ENCODE results near the gene TLCD3B.
"Not testable (repeated sequence)": the region's sequence is repeated elsewhere in the genome, so short reads cannot be mapped to it uniquely, and the experiment has no call there.

TLCD3B gene

DNA sequence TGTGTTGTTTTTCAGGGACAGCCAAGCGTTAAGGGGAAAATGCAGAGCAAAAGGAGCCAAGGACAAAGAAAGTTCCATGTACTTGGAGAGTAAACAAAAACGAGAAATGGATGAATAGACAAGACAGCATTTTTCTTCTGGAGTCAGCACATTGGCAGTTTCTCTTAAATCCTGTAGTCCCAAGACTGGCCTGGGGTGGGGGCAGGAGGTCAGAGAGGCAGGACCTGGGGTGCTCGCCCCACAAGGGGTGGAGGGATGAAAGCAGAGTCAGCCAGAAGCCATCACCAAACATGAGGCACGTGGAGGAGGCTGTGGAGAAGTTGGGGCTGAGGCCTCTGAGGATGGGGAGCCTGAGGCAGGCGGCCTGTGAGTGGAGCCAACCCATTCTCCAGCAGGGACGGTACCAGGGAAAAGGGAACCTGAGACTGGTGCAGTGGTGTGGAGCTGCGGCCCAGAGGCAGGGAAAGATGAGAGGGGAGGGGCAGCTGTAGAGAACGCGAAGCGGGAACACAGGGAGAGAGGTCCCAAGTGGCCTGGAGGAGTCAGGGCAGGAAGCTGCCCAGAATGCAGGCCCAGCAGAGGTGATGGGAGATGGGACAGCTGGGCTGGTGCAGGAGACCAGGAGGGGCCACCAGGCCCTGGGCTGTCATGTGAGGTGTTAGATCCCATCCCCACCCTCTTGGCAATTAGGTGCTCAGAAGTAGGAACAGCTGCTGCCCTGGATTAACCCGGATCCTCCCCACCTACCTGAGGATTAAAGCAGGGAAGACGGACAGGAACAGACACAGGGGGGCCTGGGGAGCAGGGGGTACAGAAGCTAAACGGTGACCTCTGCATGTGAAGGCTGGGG is 3.3 kb downstream of the TLCD3B start:
- in situ Hi-C loops (cut with MboI; ENCODE audit: low sequenced_read_pairs), result no loop called here

- in situ Hi-C loops (cut with MboI; ENCODE audit: low sequenced_read_pairs), result no loop called here
Measured at GRCh38 chr16:30026449-30026848, 4.6 kb downstream of the TLCD3B start.

DNA sequence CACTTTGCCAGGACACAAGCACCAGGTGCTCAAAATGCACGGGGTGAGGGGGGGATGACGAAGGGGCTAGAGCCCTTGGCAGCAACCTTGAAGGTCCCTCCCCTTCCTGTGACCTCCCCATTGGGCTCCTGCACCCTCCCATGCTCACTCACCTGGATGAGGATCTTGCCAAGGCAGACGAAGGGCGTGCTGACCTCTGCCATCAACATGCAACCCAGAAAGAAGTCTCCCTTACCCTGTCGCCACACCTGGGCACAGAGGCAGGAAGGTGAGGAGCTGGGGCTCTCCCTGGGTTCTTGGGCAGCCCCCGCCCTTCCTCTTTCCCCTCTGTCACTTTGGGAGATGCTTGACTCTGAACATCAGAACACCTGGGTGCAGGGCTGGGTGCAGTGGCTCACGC is 5.5 kb downstream of the TLCD3B start:
- in situ Hi-C loops (cut with MboI; ENCODE audit: low sequenced_read_pairs), result no loop called here

DNA sequence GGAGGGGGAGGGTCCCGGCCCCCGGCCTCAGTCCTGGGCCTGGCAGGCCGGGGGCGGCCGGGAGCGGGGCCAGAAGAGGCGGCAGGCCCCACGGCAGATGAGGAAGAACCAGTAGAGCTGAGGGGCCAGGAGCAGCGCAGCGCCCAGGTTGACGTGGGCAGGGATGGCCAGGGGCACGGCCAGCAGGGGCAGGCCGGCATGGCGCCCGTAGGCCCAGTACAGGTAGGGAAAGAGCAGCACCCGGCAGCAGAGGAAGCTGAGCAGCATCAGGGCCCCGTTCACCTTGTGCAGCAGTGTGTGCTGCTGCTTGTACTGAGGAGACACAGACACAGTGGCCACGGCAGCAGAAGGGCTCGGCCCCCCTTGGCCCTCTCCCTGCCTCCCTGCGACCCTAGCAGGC is 5.9 kb downstream of the TLCD3B start:
- in situ Hi-C loops (cut with MboI; ENCODE audit: low sequenced_read_pairs), result no loop called here

DNA sequence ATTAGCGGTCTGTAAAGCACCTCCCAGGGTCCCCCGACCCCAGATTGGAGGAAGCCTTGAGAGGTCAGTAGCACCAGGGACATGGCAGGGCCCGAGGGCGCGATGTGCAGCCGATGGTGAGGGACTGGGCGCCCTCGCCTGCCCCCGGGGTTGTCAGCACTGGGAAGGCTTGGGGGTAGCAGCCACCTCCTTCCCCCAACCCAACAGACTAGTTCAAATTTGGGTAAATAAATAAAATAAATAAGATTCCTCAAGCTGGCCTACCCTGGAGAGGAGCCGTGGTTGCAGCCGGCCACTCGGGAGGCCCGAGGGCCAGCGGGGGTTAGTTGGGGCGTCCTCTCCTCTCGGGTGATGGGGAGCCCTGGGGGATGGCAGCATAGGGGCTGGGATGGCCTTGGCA is 6.6 kb downstream of the TLCD3B start:
- in situ Hi-C loops (cut with MboI; ENCODE audit: low sequenced_read_pairs), result no loop called here

DNA sequence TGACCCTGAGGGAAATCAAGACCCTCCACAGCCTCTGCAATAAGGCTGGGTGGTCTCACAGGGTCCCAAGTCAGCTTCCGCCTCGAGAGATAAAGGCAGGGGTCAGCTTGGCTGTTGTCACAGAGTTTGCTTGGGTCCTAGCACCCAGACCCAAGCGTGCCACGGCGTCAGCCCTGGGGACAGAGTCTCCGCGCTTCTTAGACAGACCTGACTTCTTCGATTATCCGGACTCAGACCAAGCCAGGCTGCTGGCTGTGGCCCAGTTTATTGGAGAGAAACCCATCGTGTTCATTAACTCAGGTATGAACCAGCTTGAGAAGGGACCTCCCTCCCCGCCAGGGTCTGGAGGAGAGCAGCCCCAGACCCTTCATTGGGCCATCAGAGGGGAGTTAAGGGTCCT is 7.5 kb downstream of the TLCD3B start:
- in situ Hi-C loops (cut with MboI; ENCODE audit: low sequenced_read_pairs), result no loop called here

DNA sequence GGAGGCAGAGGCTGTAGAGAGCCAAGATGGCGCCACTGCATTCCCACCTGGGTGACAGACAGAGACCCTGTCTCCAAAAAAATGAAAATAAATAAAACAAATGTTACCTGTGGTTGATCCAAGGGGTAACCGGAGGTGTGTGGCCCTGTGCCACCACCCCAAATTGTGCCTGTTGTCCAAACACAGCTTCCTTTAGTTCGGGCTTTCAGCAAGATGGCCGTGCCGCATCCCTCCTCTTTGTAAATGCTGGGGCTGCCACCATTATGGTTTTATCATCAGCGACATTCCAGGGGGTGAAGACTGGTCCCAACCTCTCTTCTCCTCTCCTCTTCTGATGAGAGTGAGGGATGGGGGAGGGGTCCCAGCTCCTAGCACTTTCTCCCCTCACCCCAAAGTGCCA is 8.2 kb downstream of the TLCD3B start, which contains the start of gene C16orf92:
Gene C16orf92, plus strand, starts transcription at position 312 of the 400 bp plus-strand sequence. CDS start 143 bp downstream, outside the sequence.
- in situ Hi-C loops (cut with MboI; ENCODE audit: low sequenced_read_pairs), result no loop called here

DNA sequence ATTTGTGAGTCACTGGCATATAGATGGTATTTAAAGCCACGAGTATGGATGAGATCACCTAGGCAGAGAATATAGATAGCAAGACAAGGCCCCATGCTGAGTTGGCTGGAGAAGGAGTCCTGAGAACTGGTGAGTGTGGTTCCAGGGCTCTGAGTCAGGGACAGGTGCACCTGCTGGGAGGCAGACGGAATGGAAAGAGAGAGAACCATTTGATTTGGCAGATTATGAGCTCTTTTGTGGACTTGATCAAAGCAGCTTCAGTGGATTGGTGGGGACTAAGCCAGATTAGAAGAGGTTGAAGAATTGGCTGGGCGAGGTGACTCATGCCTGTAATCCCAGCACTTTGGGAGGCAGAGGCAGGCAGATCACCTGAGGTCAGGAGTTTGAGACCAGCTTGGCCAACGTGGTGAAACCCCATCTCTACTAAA is 12.3 kb downstream of the TLCD3B start:
- in situ Hi-C loops (cut with MboI; ENCODE audit: low sequenced_read_pairs), result no loop called here

- in situ Hi-C loops (cut with MboI; ENCODE audit: low sequenced_read_pairs), result not testable (repeated sequence)
Measured at GRCh38 chr16:30017937-30018336, 13.1 kb downstream of the TLCD3B start.

DNA sequence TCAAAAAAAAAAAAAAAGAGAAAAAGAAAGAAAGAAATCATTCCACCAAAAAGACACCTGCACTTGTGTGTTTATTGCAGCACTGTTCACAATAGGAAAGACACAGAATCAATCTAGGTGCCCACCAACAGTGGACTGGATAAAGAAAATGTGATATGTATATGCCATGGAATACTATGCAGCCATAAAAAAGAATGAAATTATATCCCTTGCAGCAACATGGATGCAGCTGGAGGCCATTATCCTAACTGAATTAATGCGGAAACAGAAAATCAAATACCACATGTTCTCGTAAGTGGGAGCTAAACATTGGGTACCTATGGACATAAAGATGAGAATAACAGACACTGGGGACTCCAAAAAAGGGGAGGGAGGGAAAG is 13.8 kb downstream of the TLCD3B start:
- in situ Hi-C loops (cut with MboI; ENCODE audit: low sequenced_read_pairs), result no loop called here

GRCh38 chr16:30016555-30017276 is 14.4 kb downstream of the TLCD3B start:
- in situ Hi-C loops (cut with MboI; ENCODE audit: low sequenced_read_pairs), result no loop called here

- in situ Hi-C loops (cut with MboI; ENCODE audit: low sequenced_read_pairs), result not testable (repeated sequence)
Measured at GRCh38 chr16:30015450-30015849, 15.6 kb downstream of the TLCD3B start.

GRCh38 chr16:30012598-30012997 is 18.5 kb downstream of the TLCD3B start:
- in situ Hi-C loops (cut with MboI; ENCODE audit: low sequenced_read_pairs), result not testable (repeated sequence)

DNA sequence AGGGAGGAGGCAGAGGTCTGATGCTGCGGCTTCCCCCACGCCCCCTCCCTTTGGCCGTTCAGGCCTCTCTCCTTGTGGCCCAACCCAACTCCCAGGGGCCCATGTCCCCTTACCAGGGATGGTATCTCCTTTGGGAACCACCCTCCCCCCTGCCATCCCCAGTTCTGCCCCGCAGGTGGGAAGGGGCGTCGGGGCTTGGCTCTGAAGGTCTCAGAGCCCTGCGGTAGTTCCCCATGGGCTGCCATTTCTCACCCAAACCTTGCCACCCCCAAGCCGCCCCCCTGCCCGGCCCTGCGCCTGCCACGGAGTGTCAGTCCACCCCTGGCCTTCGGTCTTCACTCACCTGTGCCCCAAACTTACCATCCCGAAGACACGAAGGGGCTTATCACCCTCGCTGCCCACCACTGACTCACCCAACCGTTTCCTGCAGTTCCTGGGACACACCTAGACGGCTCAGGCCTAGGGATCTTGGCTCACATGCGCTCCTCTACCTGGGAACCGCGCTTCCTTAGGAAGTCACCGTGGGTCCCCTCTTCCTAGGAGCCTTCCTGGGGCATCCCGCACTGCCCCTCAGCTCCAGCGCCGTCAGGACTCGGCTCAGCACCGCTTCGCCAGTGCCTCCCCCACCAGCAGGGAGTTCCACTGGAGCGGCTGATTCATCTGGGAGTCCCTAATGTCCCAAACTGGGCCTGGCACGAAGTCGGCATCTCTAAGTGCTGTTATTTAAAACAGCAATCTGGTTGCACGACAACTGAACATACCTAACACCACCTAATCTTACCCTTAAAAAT is 19.2 kb downstream of the TLCD3B start:
- in situ Hi-C loops (cut with MboI; ENCODE audit: low sequenced_read_pairs), result no loop called here

DNA sequence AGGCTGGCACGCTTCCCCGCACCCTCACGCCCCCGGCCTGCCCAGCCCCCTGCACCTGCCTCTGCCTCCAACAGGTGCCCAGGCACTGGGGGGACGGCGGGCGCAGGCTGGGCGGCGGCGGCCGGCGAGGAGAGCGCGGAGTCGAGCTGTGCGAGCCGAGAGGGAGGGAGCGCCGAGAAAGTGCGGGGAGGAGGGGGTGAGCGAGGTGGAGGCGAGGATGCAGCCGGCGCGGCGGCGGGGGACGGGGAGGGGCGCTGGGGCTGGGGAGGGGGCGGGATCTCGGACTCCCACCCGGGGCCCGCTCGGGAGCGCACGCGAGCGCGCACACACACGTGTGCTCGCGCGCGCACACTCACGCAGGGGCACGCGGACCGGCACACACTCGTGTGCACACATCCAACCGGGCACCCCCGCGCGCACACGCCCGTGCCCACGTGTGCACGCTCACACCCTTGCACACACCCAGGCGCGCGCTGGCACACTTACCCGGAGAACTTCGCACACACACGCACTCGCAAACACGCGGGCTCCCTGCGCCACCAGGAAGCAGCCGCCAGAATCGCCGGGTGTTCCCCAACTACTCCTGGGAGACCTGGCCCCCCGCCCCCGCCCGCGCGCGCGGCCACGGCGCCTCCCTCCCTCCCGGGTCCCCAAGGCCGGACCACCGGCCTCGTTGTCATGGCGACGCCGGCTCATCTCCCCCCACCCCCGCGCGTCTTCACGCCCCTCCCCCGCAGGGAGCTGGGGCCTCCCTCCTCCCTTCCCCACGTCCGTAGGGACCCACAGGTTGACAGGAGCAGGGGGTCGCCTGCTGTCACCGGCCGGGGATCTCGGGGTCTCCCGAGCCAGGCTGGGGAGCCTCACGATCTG is 20.0 kb downstream of the TLCD3B start, which contains the start of gene DOC2A:
Gene DOC2A, minus strand, starts transcription at position 184 of the 870 bp plus-strand sequence. CDS start 805 bp downstream, outside the sequence.
- in situ Hi-C loops (cut with MboI; ENCODE audit: low sequenced_read_pairs), result no loop called here

- in situ Hi-C loops (cut with MboI; ENCODE audit: low sequenced_read_pairs), result no loop called here
Measured at GRCh38 chr16:30009990-30010843, 20.9 kb downstream of the TLCD3B start.

DNA sequence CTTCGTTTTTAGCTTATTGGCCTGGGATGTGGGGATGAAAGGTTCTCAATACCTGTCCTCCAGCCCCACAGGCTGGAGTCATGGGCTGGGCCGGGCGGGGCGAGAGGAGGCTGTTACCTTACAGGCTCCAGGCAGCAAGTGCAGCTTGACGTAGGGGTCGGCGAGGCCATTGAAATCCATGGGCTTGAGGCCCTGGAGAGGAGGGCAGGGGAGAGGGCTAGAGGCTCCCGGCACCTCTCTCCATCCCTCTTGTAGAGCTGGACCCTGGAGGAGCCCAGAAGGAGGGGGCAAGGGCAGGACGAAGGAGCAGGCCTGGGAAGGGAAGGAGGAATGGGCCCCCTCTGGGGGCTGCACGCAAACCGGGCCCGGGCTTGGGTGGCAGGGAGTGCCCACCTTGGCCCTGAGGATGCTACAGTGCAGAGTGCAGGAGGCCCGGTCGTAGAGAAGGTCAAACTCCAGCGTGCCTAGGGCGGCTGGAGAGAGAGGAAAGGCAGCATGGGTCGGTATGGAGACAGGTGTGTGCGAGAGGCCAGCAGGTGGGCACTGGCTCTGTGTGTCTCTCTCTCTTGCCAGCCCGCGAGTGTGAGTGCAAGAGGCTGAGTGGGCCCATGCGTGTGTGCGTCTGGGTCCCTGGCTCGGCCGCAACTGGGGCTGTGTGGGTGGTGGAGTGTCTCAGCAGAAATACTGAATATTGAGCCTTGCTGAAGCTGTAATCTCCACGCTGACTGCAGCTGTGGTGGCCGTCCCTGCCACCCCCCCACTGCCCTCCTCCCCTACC is 21.8 kb downstream of the TLCD3B start:
- in situ Hi-C loops (cut with MboI; ENCODE audit: low sequenced_read_pairs), result no loop called here

DNA sequence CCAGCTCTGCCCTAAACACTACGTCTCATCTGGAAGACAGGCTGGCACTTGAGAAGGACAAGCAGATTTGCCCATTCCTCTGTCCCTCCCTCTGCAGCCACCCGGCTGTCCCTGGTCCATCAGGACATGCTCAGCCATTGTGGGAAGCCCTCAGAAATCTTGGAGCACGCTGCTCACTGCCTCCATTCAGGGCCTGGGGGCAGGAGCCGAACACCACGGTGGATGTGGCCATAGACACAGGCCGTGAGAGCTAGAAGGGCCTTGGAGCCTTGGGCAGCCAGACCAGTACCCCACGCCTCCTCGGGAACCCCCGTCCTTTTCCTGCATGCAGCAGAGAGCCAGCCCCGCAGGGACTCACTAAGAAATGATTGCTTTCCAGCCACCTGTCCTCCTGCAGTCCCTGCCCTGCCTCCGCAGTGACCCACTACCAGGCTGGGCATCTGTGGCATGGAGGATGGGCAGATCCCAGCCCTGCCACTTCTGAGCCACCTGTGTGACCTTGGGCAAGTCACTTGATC is 23.6 kb downstream of the TLCD3B start:
- in situ Hi-C loops (cut with MboI; ENCODE audit: low sequenced_read_pairs), result no loop called here
